NCI-H1930 (cell line): Measurements from ENCODE around the gene HDHD5.

Experiments
- DNase-seq, 2 experiments: peaks; one replicate each; lab custom pipeline; 2025; lab: John Stamatoyannopoulos, UW

The HDHD5 gene

DNA sequence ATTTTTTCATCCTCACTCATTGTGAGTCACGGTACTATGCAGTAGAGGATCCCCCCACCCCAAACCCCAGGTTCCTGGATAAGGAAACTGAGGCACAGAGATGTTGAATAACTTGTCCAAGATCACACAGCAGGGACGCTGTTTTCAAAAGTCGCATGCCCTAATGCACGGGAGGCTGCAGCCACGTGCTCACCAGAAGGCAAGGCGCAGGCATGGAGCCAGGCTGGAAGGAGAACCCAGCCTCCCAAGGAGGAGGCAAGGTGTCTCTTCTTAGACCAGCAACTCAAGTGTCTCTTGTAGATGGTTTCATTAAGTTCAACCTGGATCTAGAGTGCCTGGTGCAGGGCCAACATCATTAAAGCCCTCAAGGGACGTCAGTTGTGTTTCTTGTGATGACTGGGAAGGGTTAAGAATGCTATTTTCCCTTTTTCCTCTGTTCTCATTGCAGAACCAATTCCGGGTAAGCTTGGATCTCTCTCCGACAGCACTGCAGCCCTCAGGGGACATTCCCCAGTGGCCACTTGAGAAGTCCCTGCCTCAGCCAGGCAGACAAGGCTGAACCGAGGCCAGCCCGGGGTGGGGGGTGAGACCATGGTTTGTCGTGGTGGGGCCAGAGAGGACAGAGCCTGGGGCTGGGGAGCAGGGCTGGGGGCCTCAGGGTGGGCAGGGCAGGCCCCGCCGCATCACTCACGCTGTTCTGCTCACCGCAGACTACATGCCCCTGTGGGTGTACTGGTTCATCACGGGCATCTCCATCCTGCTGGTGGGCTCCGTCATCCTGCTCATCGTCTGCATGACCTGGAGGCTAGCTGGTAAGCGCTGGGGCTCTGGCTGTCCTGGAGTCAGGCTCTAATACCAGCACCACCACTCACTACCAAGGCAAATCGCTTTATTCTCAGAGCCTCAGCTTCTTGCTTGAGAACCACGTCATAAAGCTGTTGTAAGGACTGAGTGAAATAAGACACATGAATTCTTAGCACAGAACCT, 53.6 kb downstream of the HDHD5 start:
- no peak for DNase-seq

GRCh38 chr22:17104336-17104935, 54.6 kb downstream of the HDHD5 start:
- no peak for DNase-seq

- no peak for DNase-seq
Measured at GRCh38 chr22:17103351-17103750, 55.7 kb downstream of the HDHD5 start.

GRCh38 chr22:17102297-17102667, 56.8 kb downstream of the HDHD5 start:
- no peak for DNase-seq

- no peak for DNase-seq
Measured at GRCh38 chr22:17101475-17102296, 57.4 kb downstream of the HDHD5 start.

- no peak for DNase-seq
Measured at GRCh38 chr22:17100621-17101020, 58.5 kb downstream of the HDHD5 start.

DNA sequence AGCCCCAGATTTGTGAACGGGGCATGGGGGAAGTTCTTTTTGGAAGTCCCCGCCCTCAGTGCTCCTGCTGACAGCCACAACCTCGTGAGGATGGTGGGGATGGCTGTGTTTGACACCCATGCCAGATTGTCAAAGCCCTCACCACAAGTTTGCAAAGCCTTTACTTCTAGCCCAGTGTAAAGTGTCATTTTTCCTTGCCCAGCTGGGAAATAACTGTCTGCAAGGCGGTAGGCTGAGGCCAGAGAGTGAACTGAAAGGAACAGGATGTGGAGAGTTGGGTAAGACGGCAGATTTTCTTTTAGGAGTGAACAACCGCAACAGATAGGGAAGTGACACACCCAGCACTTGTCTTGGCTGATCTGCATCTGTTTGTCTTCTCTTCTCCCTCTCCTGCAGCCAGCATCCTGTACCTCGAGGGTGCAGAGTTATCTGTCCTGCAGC, 60.7 kb downstream of the HDHD5 start:
- no peak for DNase-seq

- no peak for DNase-seq
Measured at GRCh38 chr22:17097701-17098100, 61.4 kb downstream of the HDHD5 start.

GRCh38 chr22:17097062-17097461, 62.0 kb downstream of the HDHD5 start:
- DNase-seq: no peak

- DNase-seq: no peak
Measured at GRCh38 chr22:17096071-17096470, 63.0 kb downstream of the HDHD5 start.

DNA sequence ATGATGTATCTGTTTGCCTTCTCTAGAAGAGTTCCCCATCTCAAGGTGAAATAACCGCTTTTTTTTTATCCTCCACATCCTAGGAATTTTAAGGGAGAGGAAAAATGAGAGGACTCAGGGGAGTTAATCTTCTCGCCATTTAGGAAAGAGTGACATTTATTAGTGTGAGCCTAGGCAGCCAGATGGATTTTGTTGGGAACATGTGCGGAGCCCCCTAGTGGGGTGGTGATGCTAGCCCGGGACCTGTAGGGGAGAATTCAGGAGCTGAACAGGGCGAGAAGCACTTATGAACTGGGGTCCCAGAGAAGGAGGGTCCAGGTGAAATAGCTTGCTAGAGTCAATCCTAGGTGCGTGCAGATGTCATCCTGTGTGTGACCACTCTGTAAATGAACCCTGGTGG, 63.5 kb downstream of the HDHD5 start:
- no peak for DNase-seq

- DNase-seq: no peak
Measured at GRCh38 chr22:17093081-17093480, 66.0 kb downstream of the HDHD5 start.

- DNase-seq: no peak
Measured at GRCh38 chr22:17091851-17092250, 67.2 kb downstream of the HDHD5 start.

- no peak for DNase-seq
Measured at GRCh38 chr22:17090550-17090949, 68.5 kb downstream of the HDHD5 start.
